Osteocyte (in vitro differentiated cells): ENCODE results near the gene FAM120B. TPM values are rescaled to one million over a fixed set of nuclear protein-coding genes. Genes with fewer than 3 reads are reported as not detected.

Experiments
- DNase-seq: peaks from one replicate; pipeline ENCODE4 v3.0.0; 2021; ENCODE audit warnings: mixed read lengths; ENCODE audit not compliant: unreplicated experiment; ENCODE audit errors: extremely low spot score
- H3K27ac Mint-ChIP-seq: one replicate; pipeline ENCODE4 v1.8.0; 2021; ENCODE audit warnings: mild to moderate bottlenecking, mixed read lengths; ENCODE audit not compliant: unreplicated experiment
- H3K27me3 Mint-ChIP-seq: one replicate; pipeline ENCODE4 v1.8.0; 2021; ENCODE audit warnings: mixed read lengths; ENCODE audit not compliant: unreplicated experiment
- H3K36me3 Mint-ChIP-seq: one replicate; pipeline ENCODE4 v1.8.0; 2021; ENCODE audit warnings: mixed read lengths; ENCODE audit not compliant: unreplicated experiment
- H3K4me1 Mint-ChIP-seq: one replicate; pipeline ENCODE4 v1.8.0; 2021; ENCODE audit warnings: mixed read lengths; ENCODE audit not compliant: unreplicated experiment
- H3K4me3 Mint-ChIP-seq: one replicate; pipeline ENCODE4 v1.8.0; 2021; ENCODE audit warnings: mild to moderate bottlenecking, moderate library complexity, mixed read lengths; ENCODE audit not compliant: unreplicated experiment
- H3K9me3 Mint-ChIP-seq: one replicate; pipeline ENCODE4 v1.8.0; 2021; ENCODE audit warnings: mixed read lengths; ENCODE audit not compliant: unreplicated experiment
- total RNA-seq: library from RNA; stranded (reverse); gene quantifications from 2 replicates; pipeline ENCODE4 v1.2.1, GENCODE V29; 2021
- TF ChIP-seq, protein P1 (sequence below): fragments of 200-600 bp; sonication (generic); IDR thresholded peaks from 2 replicates; pipeline ENCODE4 v1.5.0; 2021; ENCODE audit warnings: antibody characterized with exemption, mild to moderate bottlenecking, moderate library complexity

Gene FAM120B
- total RNA-seq, 1 donor from 2014 or later, result 36.9 TPM

DNA sequence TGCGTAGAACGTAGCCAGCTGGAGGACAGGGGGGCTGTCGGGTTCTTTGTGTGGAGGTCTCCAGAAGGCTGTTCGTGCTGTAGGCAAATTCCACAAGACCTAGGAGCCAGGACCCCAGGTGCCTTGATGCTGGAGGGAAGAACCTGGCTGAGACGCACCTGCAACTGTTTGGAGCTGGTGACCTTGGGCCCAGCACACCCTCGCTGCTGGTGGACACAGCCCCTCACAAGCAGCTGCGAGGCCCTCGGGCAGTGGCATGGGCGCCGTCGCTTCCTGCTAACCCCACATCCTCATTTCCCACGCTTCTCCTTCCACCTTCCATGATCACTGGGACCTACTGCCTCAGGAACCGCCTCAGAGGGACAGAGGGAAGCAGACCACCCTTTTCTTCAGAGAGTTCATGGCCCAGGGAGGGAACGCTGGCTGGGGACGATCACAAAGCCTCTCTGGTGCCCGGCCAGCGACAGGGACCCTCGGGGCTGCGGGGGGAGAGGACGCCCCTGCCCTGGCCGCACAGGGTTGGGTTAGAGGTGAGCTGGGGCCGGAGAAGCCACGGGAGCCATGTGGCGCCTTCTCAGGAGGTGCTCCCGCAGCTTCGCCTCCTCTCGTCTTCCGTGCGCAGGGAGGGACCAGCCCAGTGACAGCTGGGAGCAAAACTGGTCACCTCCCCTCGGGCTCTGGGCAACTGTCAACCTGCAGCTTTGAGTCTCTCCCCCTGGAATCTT lies 34.1 kb upstream of the FAM120B start:
- Mint-ChIP-seq H3K4me3 (no peak overlapping the region), H3K27ac (no peak overlapping the region), H3K36me3 (no peaks in the 10 kb centered on the region), H3K9me3 (no peaks in the 10 kb centered on the region), H3K27me3 (peaks cover 7% of the 10 kb centered on the region), H3K4me1 (peaks cover 11% of the 10 kb centered on the region)
- TF ChIP-seq, protein P1, sequence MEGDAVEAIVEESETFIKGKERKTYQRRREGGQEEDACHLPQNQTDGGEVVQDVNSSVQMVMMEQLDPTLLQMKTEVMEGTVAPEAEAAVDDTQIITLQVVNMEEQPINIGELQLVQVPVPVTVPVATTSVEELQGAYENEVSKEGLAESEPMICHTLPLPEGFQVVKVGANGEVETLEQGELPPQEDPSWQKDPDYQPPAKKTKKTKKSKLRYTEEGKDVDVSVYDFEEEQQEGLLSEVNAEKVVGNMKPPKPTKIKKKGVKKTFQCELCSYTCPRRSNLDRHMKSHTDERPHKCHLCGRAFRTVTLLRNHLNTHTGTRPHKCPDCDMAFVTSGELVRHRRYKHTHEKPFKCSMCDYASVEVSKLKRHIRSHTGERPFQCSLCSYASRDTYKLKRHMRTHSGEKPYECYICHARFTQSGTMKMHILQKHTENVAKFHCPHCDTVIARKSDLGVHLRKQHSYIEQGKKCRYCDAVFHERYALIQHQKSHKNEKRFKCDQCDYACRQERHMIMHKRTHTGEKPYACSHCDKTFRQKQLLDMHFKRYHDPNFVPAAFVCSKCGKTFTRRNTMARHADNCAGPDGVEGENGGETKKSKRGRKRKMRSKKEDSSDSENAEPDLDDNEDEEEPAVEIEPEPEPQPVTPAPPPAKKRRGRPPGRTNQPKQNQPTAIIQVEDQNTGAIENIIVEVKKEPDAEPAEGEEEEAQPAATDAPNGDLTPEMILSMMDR, result no peak
- no peak for DNase-seq

DNA sequence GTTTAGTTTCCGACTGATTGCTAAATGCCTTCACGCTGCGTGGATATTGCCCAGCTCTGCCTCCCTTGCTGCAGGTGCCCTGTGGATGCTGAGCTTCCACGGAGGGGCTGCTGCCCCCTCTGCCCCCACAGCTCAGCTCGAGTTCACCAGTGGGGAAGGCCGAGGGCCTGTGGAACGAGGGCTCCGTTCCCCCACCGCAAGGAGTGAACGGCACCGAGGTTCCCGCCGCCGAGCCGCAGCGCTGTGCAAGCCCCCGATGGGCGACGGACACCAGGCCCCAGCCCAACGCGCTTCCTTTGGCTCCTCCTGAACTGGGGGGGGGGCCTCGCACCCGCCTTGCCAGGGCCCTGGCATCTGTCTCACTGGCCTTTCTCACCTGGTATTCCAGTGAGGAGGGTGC lies 33.4 kb upstream of the FAM120B start:
- DNase-seq, result no peak
- no peak overlapping the region for H3K27ac Mint-ChIP-seq
- H3K9me3 Mint-ChIP-seq, result no peaks in the 10 kb centered on the region
- H3K27me3 Mint-ChIP-seq, result peaks cover 8% of the 10 kb centered on the region
- H3K4me1 Mint-ChIP-seq, result peaks cover 11% of the 10 kb centered on the region
- TF ChIP-seq, protein P1, result no peak
- no peak overlapping the region for H3K4me3 Mint-ChIP-seq
- H3K36me3 Mint-ChIP-seq, result no peaks in the 10 kb centered on the region

DNA sequence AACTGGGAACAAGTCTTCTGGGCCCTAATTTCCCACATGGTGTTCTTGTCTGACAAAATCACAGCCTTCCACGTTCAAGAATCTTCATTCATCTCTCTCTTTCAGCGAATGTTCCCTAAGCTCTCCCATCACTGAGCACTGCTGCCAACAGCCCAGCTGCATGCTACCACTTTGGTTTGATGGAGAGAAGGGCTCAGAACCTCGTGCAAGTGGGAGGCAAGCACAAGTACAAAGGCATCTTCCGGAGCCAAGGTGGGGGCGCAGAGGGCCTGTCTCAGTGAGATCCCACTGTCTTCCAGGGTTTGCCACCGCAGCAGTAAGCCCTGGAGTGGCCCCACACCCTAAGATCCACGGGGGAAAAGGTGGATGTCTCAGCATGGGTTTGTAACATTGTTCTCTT lies 32.9 kb upstream of the FAM120B start:
- Mint-ChIP-seq H3K4me1 (peaks cover 11% of the 10 kb centered on the region), H3K4me3 (no peak overlapping the region), H3K27me3 (peaks cover 8% of the 10 kb centered on the region), H3K9me3 (no peaks in the 10 kb centered on the region), H3K27ac (no peak overlapping the region), H3K36me3 (no peaks in the 10 kb centered on the region)
- DNase-seq, result no peak
- TF ChIP-seq, protein P1, result no peak

GRCh38 chr6:170274713-170275560 lies 31.6 kb upstream of the FAM120B start:
- no peak overlapping the region for H3K27ac Mint-ChIP-seq
- TF ChIP-seq, protein P1, result no peak
- no peak overlapping the region for H3K4me3 Mint-ChIP-seq
- peaks cover 4% of the 10 kb centered on the region for H3K4me1 Mint-ChIP-seq
- H3K9me3 Mint-ChIP-seq, result no peaks in the 10 kb centered on the region
- H3K27me3 Mint-ChIP-seq, result peaks cover 13% of the 10 kb centered on the region
- DNase-seq, result no peak
- no peaks in the 10 kb centered on the region for H3K36me3 Mint-ChIP-seq
